ENCODE results near the gene GGTLC2.

DNA sequence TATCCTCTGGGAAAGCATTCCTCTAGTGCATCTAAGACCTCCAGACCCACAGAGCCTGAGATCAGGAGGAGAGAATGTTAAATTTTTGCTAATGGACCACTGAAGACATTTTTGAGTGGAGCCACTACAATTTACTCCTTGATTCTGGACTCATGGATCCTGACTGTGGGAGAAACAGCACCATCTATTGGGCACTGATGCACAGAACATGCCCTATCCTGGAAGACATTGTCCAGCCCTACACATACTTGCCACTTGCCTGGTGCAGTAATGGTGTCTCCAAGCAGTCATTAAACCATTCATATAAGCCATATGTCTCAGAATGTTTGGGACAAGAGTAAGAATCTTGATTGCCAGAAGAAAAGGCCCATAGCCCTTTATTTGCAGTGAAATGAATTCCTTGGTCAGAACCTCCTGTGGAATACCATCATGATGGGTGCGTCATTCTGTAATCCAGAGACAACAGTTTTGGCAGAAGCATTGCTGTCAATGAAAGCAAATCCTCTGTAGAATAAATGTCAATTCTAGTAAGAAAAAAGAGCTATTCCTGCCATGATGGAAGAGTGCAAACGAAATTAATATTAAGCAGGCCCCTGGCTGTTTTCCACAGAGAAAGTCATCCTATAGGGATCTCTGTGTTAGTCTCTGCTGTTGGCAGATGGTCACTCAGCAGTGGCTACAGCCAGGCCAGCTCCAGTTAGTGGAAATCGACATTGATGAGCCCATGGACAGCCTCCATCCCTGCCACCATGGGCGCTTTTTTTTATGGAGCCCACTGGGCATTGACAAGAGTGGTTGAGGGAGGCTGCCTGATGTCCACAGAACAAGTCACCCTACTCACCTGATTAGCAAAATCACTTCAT lies 43.5 kb downstream of the GGTLC2 start:
- TF ChIP-seq EZH2 (IDR thresholded peaks at IDR 0.05; ENCODE audit: insufficient read depth, poor library complexity, severe bottlenecking) (no peak), EZH2phosphoT487 (IDR thresholded peaks at IDR 0.05; ENCODE audit: insufficient read depth, low read depth) (no peak)
